ENCODE data around the gene F7.
"Not testable (repeated sequence)": the region's sequence is repeated elsewhere in the genome, so short reads cannot be mapped to it uniquely, and the experiment has no call there.

F7 gene

GRCh38 chr13:113073942-113074341 lies 31.6 kb upstream of the F7 start:
- no peak for DNase-seq

GRCh38 chr13:113074401-113074800 lies 31.2 kb upstream of the F7 start:
- no peak for DNase-seq

- DNase-seq = no peak
Measured at GRCh38 chr13:113074876-113075275, 30.7 kb upstream of the F7 start.

- no peak for DNase-seq
Measured at GRCh38 chr13:113075711-113076110, 29.9 kb upstream of the F7 start.

GRCh38 chr13:113076681-113077401 lies 28.8 kb upstream of the F7 start:
- no peak for DNase-seq

DNA sequence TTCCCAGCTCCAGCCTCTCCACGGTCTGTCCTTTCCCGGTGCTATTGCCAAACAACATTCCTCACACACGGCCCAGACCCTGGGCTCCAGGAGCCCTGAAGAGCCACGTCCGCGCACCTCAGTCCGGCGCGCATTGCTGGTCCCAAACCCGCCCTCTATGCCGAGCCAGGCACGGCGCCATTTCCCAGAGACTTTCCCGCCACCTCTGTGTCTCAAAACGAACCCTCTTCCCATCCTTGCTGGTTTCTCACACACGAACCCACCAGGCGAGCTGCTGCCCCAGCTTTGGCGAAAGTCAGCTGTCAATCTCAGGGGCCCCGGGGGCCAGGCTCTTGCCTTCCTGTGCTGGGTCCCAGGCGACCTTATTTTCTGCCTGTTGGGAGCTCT lies 28.0 kb upstream of the F7 start:
- no peak for DNase-seq

DNA sequence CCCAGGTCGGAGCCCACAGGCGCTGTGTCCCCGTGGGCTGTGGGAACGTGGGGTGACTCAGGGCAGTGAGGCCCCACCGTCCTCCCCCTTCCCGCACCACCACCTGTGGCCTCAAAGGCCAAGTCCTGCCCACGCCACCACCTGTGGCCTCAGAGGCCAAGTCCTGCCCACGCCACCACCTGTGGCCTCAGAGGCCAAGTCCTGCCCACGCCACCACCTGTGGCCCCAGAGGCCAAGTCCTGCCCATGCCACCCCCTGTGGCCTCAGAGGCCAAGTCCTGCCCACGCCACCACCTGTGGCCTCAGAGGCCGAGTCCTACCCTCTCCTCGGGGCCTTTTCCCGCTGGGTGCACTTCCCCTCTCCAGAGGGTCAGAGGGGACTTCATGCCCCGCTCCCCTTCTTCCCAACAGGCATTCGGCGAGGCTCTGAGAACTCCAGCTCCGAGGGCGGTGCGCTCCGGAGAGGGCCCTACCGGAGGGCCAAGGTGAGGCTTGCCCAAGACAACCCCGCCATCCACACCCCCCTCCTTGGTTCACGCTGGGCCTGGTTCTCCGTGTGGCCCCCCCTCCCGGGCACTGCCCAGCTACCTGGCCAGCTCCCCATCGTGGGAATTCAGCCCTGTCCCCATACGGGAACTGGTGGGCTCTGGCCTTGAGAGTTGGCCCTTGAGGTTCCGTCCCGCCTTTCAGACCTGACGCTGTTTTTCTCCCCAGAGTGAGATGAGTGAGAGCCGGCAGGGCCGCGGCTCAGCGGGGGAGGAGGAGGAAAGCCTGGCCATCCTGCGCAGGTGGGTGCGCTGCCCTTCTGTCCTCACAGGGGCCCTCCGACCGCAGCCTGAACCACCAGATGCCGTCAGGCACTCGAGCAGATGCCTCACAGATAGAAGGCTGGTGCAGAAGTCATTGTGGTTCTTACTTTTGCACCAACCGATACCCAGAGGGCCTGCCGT lies 27.4 kb upstream of the F7 start:
- DNase-seq = no peak

- no peak for DNase-seq
Measured at GRCh38 chr13:113078902-113079780, 26.4 kb upstream of the F7 start.

GRCh38 chr13:113079781-113080080 lies 25.9 kb upstream of the F7 start:
- DNase-seq = not testable (repeated sequence)

DNA sequence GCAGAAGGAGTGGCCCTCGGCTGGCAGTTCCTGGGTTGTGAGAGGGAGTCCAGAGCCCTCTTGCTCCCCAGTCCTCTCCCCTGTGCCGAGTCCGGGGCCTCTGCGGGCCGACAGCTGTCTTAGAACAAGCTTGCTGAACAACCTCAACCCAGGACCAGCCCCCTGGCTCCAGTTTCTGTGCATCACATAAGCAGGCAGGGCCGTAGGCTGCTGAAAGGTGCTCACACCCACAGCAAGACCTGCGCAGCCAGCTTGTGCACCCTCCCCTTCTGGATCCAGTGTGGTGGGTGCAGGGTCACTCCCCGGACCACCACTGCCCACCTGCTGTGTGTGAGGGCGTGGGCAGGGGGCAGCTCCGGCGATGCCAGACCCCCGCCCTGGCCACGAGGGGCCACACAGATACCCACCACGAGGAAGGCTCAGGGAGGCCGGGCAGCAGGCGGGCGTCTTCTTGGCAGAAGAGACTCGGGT lies 25.2 kb upstream of the F7 start:
- DNase-seq = no peak

DNA sequence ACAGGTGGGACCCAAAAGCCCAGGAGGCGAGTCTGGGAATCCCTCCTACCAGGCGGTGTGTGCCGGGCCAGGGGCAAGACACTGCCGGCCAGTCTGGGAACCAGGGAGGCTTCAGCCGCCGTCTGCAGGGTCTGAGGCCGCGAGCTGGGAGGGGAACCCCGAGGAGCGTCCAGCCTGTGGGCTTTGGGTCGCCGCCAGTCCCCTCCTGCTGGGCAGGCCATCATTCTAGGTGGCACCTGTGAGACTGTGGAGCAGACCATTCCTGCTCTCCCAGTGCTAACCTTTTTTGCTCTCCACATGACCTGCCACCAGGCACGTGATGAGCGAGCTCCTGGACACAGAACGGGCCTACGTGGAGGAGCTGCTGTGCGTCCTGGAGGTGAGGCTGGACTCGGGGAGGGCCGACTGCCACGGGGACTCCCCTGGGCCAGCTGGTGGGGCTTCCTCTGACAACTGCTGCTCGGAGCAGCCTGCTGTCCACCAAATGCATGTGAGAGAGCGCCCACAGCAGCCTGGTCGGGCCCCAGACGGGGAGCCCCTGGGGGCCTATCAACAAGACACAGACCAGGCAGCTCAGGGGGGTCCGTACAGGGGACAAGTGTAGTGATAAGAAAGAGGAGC lies 24.6 kb upstream of the F7 start:
- DNase-seq = no peak

- no peak for DNase-seq
Measured at GRCh38 chr13:113082198-113083021, 23.2 kb upstream of the F7 start.

DNA sequence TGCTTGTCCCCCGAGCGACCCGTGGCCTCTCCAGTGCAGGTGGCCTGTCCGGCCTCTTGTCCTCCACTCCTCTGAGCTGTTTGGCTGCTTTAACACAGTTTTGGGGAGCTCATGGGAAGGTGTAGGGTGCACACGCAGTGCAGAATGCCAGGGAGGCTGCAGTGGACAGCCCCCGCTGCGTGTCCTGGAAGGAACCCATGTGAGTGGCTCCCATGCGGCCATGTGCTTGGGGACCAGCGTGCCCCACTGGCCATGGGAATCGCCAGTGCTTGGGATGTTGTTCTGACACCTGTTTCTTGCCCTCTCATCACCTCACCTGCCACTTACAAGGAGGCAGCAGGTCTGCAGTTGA lies 22.6 kb upstream of the F7 start:
- no peak for DNase-seq

GRCh38 chr13:113083402-113084061 lies 22.1 kb upstream of the F7 start:
- DNase-seq = no peak

DNA sequence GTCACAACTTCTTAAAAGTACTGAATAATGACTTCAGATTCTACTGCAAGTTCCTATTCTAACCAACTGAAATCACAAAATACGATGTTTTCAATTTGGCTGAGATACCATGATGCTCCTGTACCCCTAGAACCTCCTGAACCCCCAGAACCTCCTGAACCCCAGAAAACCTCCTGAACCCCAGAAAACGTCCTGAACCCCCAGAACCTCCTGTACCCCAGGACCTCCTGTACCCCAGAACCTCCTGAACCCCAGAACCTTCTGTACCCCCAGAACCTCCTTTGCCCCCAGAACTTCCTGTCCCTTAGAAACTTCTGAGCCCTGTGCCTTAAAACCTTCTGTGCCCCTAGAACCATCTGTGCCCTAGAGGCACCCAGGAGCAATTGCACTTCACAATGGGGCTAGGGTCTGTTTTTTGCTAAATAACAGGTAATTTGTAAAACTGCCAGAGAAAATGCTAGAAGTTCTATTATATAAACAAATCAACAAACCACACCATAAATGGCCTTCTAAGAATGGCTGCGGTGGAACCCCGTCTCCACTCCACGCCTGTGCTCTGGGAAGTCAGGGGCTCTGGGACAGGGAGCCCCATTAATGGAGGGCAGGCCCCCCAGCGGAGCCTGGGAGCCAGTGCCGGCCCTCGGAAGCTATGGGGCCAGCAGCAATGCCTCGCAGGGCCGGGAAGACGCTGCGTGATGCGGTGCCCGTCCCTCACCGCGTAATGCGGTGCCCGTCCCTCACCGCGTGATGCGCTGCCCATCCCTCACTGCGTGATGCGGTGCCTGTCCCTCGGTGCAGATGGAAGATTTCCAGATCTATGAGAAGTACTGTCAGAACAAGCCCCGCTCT lies 21.3 kb upstream of the F7 start:
- no peak for DNase-seq

DNA sequence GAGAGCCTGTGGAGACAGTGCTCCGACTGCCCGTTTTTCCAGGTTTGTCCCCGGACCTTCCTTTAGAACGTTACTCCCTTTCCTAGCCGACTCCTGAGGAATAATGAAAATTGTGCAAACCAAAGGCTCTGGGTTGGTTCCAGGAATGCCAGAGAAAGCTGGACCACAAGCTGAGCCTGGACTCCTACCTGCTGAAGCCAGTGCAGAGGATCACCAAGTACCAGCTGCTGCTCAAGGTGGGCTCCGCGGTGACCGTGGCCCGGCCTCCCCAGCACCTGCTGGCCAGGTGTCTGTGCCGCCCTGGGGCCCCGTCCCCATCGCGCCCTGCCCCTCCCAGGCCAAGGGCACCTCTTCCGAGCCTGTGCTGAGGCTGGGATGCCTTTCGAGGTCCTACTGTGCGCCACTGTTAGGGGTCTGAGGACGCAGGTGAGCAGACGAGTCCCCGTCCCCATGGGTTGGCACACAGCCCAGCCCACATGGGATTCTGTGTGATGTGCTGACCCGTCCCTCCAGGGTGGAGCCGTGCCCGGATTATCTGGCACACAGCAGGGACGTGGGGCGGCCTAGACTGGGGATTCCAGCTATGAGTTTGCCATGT lies 20.5 kb upstream of the F7 start:
- DNase-seq = no peak

DNA sequence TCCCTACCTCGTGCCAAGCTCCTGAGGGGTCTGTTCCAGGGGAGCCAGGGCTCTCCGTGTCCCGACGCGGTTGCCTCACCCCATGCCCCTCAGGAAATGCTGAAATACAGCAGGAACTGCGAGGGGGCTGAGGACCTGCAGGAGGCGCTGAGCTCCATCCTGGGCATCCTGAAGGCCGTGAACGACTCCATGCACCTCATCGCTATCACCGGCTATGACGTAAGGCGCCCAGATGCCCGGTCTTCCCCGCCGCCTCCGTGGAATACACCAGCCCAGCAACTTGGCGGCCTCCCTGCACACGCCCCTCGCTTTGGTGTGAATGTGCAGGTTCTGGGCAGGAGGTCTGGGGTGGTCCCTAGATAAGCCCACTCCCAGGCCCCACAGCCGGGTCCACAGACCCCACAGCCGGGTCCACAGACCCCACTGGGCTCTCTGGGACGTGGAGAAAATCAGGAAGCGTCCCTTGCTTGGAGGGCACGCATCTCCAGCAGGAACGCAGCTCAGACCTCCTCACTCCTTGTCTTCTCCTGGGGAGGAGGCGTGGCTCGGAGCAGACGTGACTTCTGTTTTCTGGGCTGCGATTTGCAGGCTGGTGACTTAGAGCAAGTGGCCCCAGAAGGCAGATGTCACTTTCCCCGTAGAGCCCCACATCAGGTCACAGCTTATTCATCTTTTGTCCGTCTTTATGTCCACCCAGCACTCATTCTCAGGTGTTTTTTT lies 19.4 kb upstream of the F7 start:
- no peak for DNase-seq

- DNase-seq = no peak
Measured at GRCh38 chr13:113086991-113087922, 18.3 kb upstream of the F7 start.
